Neural progenitor cell (in vitro differentiated cells): Measurements from ENCODE around the gene OPCML.

ENCODE experiments used
- CTCF ChIP-seq: fragments of 200-600 bp; sonication (generic); IDR thresholded peaks from 2 replicates; pipeline ENCODE4 v1.5.1; 2017; ENCODE audit warnings: antibody characterized with exemption, mild to moderate bottlenecking
- EZH2 ChIP-seq: fragments of 200-600 bp; sonication (generic); IDR thresholded peaks from 2 replicates; pipeline ENCODE4 v1.6.1; 2017; ENCODE audit warnings: antibody characterized with exemption, mild to moderate bottlenecking, moderate library complexity
- EZH2phosphoT487 ChIP-seq: fragments of 200-600 bp; sonication (generic); IDR thresholded peaks from 2 replicates; pipeline ENCODE4 v1.6.1; 2017; ENCODE audit warnings: antibody characterized with exemption

- TF ChIP-seq EZH2phosphoT487, result no peak
- no peak for TF ChIP-seq CTCF
- no peak for TF ChIP-seq EZH2
Observed at GRCh38 chr11:132840191-132840590, 692.1 kb downstream of the OPCML start.
